GM11168 (cell line): ENCODE measurements around the gene SYNM.

Experiments used
- in situ Hi-C: fragments of 300-500 bp; cut with MboI; formaldehyde crosslinking; loops from one replicate; pipeline ENCODE4 v1.12.0; 2022; ENCODE audit warnings: low sequenced_read_pairs; ENCODE audit not compliant: unreplicated experiment

SYNM gene

GRCh38 chr15:99076555-99077308, 28.1 kb upstream of the SYNM start:
- in situ Hi-C loops, result no loop called here

- in situ Hi-C loops, result no loop called here
Measured at GRCh38 chr15:99082798-99083197, 22.1 kb upstream of the SYNM start.

GRCh38 chr15:99084965-99085364, 19.9 kb upstream of the SYNM start:
- in situ Hi-C loops, result no loop called here

GRCh38 chr15:99085413-99086326, 19.2 kb upstream of the SYNM start:
- in situ Hi-C loops, result no loop called here

- in situ Hi-C loops, result no loop called here
Measured at GRCh38 chr15:99086327-99086667, 18.6 kb upstream of the SYNM start.

GRCh38 chr15:99087405-99087943, 17.4 kb upstream of the SYNM start:
- in situ Hi-C loops, result no loop called here

- in situ Hi-C loops, result no loop called here
Measured at GRCh38 chr15:99090011-99090699, 14.7 kb upstream of the SYNM start.

GRCh38 chr15:99090938-99091337, 13.9 kb upstream of the SYNM start:
- in situ Hi-C loops, result no loop called here

- in situ Hi-C loops, result no loop called here
Measured at GRCh38 chr15:99092554-99093172, 12.2 kb upstream of the SYNM start.

- in situ Hi-C loops, result no loop called here
Measured at GRCh38 chr15:99095626-99096025, 9.3 kb upstream of the SYNM start.

GRCh38 chr15:99096173-99096893, 8.5 kb upstream of the SYNM start:
- in situ Hi-C loops, result no loop called here

- in situ Hi-C loops, result no loop called here
Measured at GRCh38 chr15:99096894-99097426, 7.9 kb upstream of the SYNM start.

- in situ Hi-C loops, result no loop called here
Measured at GRCh38 chr15:99097441-99098410, 7.2 kb upstream of the SYNM start.

GRCh38 chr15:99098426-99098825, 6.5 kb upstream of the SYNM start:
- in situ Hi-C loops, result no loop called here

- in situ Hi-C loops, result no loop called here
Measured at GRCh38 chr15:99098991-99099390, 5.9 kb upstream of the SYNM start.

- in situ Hi-C loops, result loop anchor here (5.0 to 25.0 kb wide), 2 partner anchors 113 to 638 kb away; partner anchors contain the start of gene LYSMD4
Measured at GRCh38 chr15:99099661-99100060, 5.2 kb upstream of the SYNM start.

- in situ Hi-C loops, result loop anchor here (5.0 to 25.0 kb wide), 2 partner anchors 112 to 637 kb away; partner anchors contain the start of gene LYSMD4
Measured at GRCh38 chr15:99100245-99101173, 4.4 kb upstream of the SYNM start.
